ENCODE data around the gene CERCAM.

Gene CERCAM

DNA sequence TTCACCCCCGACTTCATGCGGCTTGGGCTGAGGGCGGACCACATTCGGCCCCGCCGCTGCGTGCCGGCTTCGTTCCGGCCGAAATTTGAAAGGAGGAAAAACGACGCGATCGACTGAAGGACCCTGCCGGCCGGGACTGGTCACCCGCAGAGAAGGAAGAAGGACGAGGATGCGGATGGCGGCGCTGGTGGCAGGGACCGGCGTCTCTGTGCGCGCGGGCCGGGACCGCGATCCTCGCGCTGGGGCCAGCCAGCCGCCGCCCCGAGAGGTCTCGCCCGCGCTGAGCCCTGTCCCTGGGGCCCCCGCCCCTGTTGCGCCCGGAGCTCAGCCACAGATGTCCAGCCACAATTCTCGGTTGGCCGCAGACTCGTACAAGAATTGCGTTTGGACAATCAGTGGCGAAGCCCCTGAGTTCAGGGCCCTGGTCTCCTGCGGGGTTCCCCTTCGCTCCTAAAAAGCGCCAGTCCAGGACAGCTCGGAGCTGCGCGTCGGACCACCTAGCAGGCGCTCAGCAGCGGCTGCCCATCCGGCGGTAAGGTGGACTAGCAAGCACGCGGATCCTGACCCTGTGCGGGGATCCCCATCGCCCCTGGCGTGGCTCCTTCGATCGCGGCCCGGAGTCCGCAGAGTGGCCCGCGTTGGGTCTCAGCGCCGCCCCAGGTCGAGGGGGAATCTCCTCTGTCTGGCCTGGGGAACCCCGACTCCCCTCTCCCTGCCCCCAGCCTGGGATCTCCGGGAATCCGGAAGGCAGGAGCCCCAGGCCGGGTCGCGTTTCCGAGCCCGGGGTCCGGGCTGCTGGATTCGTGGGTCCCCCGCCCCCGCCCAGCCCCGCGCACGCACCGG lies 28.1 kb upstream of the CERCAM start:
- Histone ChIP-seq H2BK5ac (ENCODE audit: low read depth, low read length, poor library complexity, severe bottlenecking) (no peak overlapping the region), H3K23ac (ENCODE audit: low read length in 2 of 2) (no peak overlapping the region), H3K4me2 (ENCODE audit: low read length, poor library complexity, severe bottlenecking) (peak overlapping the region; percentile 34), H3K4ac (ENCODE audit: low read depth in 1 of 2, low read length in 2 of 2) (no peak overlapping the region), H3K4me3 (ENCODE audit: insufficient read depth in 1 of 2, low read depth in 1 of 2, low read length in 2 of 2) (no peak overlapping the region), H2AFZ (ENCODE audit: low read depth, low read length) (no peak overlapping the region), H3K14ac (ENCODE audit: low read length in 2 of 2) (no peak overlapping the region), H3K9ac (ENCODE audit: low read length) (no peak overlapping the region), H2BK12ac (ENCODE audit: low read length in 2 of 2) (no peak overlapping the region), H2AK5ac (ENCODE audit: low read length, severe bottlenecking) (no peak overlapping the region), H3K79me1 (replicated peaks; ENCODE audit: low read length, poor library complexity, severe bottlenecking) (peaks cover 1% of the 10 kb centered on the region), H3K27me3 (ENCODE audit: control insufficient read depth in 1 of 2, insufficient read depth in 1 of 2, low read length in 2 of 2) (peaks cover 25 to 61% of the 10 kb centered on the region in 2 experiments), H2BK120ac (ENCODE audit: low read depth, low read length) (no peak overlapping the region), H3K4me1 (ENCODE audit: control insufficient read depth, insufficient read depth, low read depth, low read length) (peaks cover 21% of the 10 kb centered on the region), H3K36me3 (ENCODE audit: control insufficient read depth in 1 of 2, insufficient read depth in 2 of 2, low read depth in 1 of 2, low read length in 2 of 2) (peaks cover 37 to 45% of the 10 kb centered on the region in 2 experiments), H2BK15ac (ENCODE audit: low read depth, poor library complexity, severe bottlenecking) (no peak overlapping the region), H4K91ac (ENCODE audit: low read length) (no peak overlapping the region), H3K27ac (ENCODE audit: low read length, poor library complexity, severe bottlenecking) (no peak overlapping the region), H3K18ac (ENCODE audit: low read depth in 1 of 2, low read length in 2 of 2) (no peak overlapping the region), H4K8ac (ENCODE audit: low read length) (no peak overlapping the region), H3K9me3 (ENCODE audit: control insufficient read depth, low read length) (no peaks in the 10 kb centered on the region)
- DNase-seq = no peak
- WGBS = 10% methylated on average over 80 of the region's 88 CpGs

DNA sequence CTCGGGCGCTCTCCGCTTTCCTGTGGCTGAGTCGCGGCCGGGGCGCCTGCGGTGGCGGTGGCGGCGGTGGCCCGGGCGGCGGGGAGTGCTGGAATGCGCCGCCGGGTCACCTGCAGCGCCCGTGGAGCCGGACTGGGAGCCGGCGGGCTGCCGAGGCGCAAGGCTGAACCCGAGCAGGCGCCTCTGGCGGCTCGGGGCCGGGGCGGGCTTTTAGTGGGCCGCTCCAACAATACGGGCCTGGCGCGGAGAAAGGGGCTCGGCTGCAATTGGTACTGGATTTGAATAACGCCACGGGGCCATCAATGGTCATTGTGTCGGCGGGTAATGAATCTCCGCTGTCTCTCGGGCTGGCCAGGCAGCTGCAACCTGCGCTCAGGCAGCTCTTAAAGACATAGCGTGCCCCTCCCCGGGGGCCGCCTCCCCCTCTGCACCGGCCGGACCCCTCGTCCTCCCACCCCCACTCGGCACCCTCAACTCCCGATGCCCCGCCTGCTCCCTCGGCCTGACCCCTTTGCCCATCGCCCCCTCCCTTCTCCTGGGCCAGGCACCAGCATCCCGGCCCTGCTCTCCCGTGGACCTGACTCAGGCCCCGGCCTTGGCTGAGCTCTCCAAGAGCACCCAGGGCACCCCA lies 27.4 kb upstream of the CERCAM start:
- Histone ChIP-seq H3K36me3 (ENCODE audit: control insufficient read depth in 1 of 2, insufficient read depth in 2 of 2, low read depth in 1 of 2, low read length in 2 of 2) (peaks cover 30 to 39% of the 10 kb centered on the region in 2 experiments), H4K91ac (ENCODE audit: low read length) (no peak overlapping the region), H3K4ac (ENCODE audit: low read depth in 1 of 2, low read length in 2 of 2) (no peak overlapping the region), H2AK5ac (ENCODE audit: low read length, severe bottlenecking) (no peak overlapping the region), H3K18ac (ENCODE audit: low read depth in 1 of 2, low read length in 2 of 2) (no peak overlapping the region), H3K4me3 (ENCODE audit: insufficient read depth in 1 of 2, low read depth in 1 of 2, low read length in 2 of 2) (peak overlapping the region in 1 of 2 experiments; percentile 7), H4K8ac (ENCODE audit: low read length) (no peak overlapping the region), H3K14ac (ENCODE audit: low read length in 2 of 2) (no peak overlapping the region), H2BK12ac (ENCODE audit: low read length in 2 of 2) (peak overlapping the region in 1 of 2 experiments; percentile 22), H3K79me1 (replicated peaks; ENCODE audit: low read length, poor library complexity, severe bottlenecking) (peaks cover 1% of the 10 kb centered on the region), H2BK15ac (ENCODE audit: low read depth, poor library complexity, severe bottlenecking) (no peak overlapping the region), H3K27ac (ENCODE audit: low read length, poor library complexity, severe bottlenecking) (no peak overlapping the region), H2BK120ac (ENCODE audit: low read depth, low read length) (no peak overlapping the region), H2BK5ac (ENCODE audit: low read depth, low read length, poor library complexity, severe bottlenecking) (no peak overlapping the region), H2AFZ (ENCODE audit: low read depth, low read length) (no peak overlapping the region), H3K9ac (ENCODE audit: low read length) (no peak overlapping the region), H3K27me3 (ENCODE audit: control insufficient read depth in 1 of 2, insufficient read depth in 1 of 2, low read length in 2 of 2) (peaks cover 31 to 68% of the 10 kb centered on the region in 2 experiments), H3K4me1 (ENCODE audit: control insufficient read depth, insufficient read depth, low read depth, low read length) (peaks cover 21% of the 10 kb centered on the region), H3K23ac (ENCODE audit: low read length in 2 of 2) (no peak overlapping the region), H3K9me3 (ENCODE audit: control insufficient read depth, low read length) (no peaks in the 10 kb centered on the region), H3K4me2 (ENCODE audit: low read length, poor library complexity, severe bottlenecking) (peak overlapping the region; percentile 25)
- DNase-seq = no peak
- WGBS = 11% methylated on average over 55 of the region's 56 CpGs

DNA sequence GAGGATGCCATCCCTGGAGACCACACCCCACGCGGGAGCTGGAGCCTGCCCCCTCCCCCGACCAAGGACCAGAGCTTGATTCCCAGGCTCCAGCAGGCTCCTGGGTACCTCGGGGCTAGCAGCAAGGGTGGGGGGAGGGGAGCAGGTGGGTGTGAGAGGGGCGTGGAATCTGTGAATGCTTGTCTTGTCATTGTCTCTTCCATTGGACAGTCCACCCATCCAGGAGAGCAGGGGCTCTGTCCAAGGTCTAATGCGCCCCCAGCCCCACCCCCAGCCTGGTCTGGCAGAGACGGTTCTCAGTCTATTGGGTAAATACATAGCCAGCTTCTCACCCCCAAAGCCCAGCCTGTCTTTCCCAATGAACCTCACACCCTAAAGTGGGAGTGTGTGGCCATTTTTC lies 26.7 kb upstream of the CERCAM start:
- H4K8ac ChIP-seq (ENCODE audit: low read length) = no peak overlapping the region
- H2AFZ ChIP-seq (ENCODE audit: low read depth, low read length) = no peak overlapping the region
- no peak overlapping the region for H3K18ac ChIP-seq (ENCODE audit: low read depth in 1 of 2, low read length in 2 of 2)
- no peak overlapping the region for H2BK15ac ChIP-seq (ENCODE audit: low read depth, poor library complexity, severe bottlenecking)
- H2BK5ac ChIP-seq (ENCODE audit: low read depth, low read length, poor library complexity, severe bottlenecking) = no peak overlapping the region
- H3K27ac ChIP-seq (ENCODE audit: low read length, poor library complexity, severe bottlenecking) = no peak overlapping the region
- H3K14ac ChIP-seq (ENCODE audit: low read length in 2 of 2) = no peak overlapping the region
- H3K4me2 ChIP-seq (ENCODE audit: low read length, poor library complexity, severe bottlenecking) = no peak overlapping the region
- H3K23ac ChIP-seq (ENCODE audit: low read length in 2 of 2) = no peak overlapping the region
- no peak overlapping the region for H2BK12ac ChIP-seq (ENCODE audit: low read length in 2 of 2)
- H3K9ac ChIP-seq (ENCODE audit: low read length) = no peak overlapping the region
- no peak overlapping the region for H2BK120ac ChIP-seq (ENCODE audit: low read depth, low read length)
- peaks cover 21% of the 10 kb centered on the region for H3K4me1 ChIP-seq (ENCODE audit: control insufficient read depth, insufficient read depth, low read depth, low read length)
- H3K4me3 ChIP-seq (ENCODE audit: insufficient read depth in 1 of 2, low read depth in 1 of 2, low read length in 2 of 2) = no peak overlapping the region
- peaks cover 1% of the 10 kb centered on the region for H3K79me1 ChIP-seq (replicated peaks; ENCODE audit: low read length, poor library complexity, severe bottlenecking)
- H3K36me3 ChIP-seq (ENCODE audit: control insufficient read depth in 1 of 2, insufficient read depth in 2 of 2, low read depth in 1 of 2, low read length in 2 of 2) = peaks cover 23 to 33% of the 10 kb centered on the region in 2 experiments
- H4K91ac ChIP-seq (ENCODE audit: low read length) = no peak overlapping the region
- no peaks in the 10 kb centered on the region for H3K9me3 ChIP-seq (ENCODE audit: control insufficient read depth, low read length)
- H2AK5ac ChIP-seq (ENCODE audit: low read length, severe bottlenecking) = no peak overlapping the region
- 35% methylated on average over 5 of the region's 7 CpGs for WGBS
- DNase-seq = no peak
- H3K4ac ChIP-seq (ENCODE audit: low read depth in 1 of 2, low read length in 2 of 2) = no peak overlapping the region
- H3K27me3 ChIP-seq (ENCODE audit: control insufficient read depth in 1 of 2, insufficient read depth in 1 of 2, low read length in 2 of 2) = peaks cover 31 to 68% of the 10 kb centered on the region in 2 experiments

- no peak overlapping the region for H2BK5ac ChIP-seq (ENCODE audit: low read depth, low read length, poor library complexity, severe bottlenecking)
- H3K14ac ChIP-seq (ENCODE audit: low read length in 2 of 2) = no peak overlapping the region
- no peak overlapping the region for H3K4ac ChIP-seq (ENCODE audit: low read depth in 1 of 2, low read length in 2 of 2)
- H4K8ac ChIP-seq (ENCODE audit: low read length) = no peak overlapping the region
- no peak overlapping the region for H3K4me3 ChIP-seq (ENCODE audit: insufficient read depth in 1 of 2, low read depth in 1 of 2, low read length in 2 of 2)
- no peak overlapping the region for H2BK120ac ChIP-seq (ENCODE audit: low read depth, low read length)
- whole genome bisulfite sequencing = 52% methylated on average over 8 of the region's 9 CpGs
- peaks cover 21% of the 10 kb centered on the region for H3K4me1 ChIP-seq (ENCODE audit: control insufficient read depth, insufficient read depth, low read depth, low read length)
- no peak overlapping the region for H3K18ac ChIP-seq (ENCODE audit: low read depth in 1 of 2, low read length in 2 of 2)
- H3K27me3 ChIP-seq (ENCODE audit: control insufficient read depth in 1 of 2, insufficient read depth in 1 of 2, low read length in 2 of 2) = peaks cover 32 to 69% of the 10 kb centered on the region in 2 experiments
- H3K79me1 ChIP-seq (replicated peaks; ENCODE audit: low read length, poor library complexity, severe bottlenecking) = peaks cover 1% of the 10 kb centered on the region
- H3K36me3 ChIP-seq (ENCODE audit: control insufficient read depth in 1 of 2, insufficient read depth in 2 of 2, low read depth in 1 of 2, low read length in 2 of 2) = peaks cover 17 to 27% of the 10 kb centered on the region in 2 experiments
- H3K4me2 ChIP-seq (ENCODE audit: low read length, poor library complexity, severe bottlenecking) = no peak overlapping the region
- H2AK5ac ChIP-seq (ENCODE audit: low read length, severe bottlenecking) = no peak overlapping the region
- H2BK12ac ChIP-seq (ENCODE audit: low read length in 2 of 2) = no peak overlapping the region
- H3K23ac ChIP-seq (ENCODE audit: low read length in 2 of 2) = no peak overlapping the region
- no peak overlapping the region for H3K9ac ChIP-seq (ENCODE audit: low read length)
- H3K27ac ChIP-seq (ENCODE audit: low read length, poor library complexity, severe bottlenecking) = no peak overlapping the region
- no peak overlapping the region for H2BK15ac ChIP-seq (ENCODE audit: low read depth, poor library complexity, severe bottlenecking)
- no peaks in the 10 kb centered on the region for H3K9me3 ChIP-seq (ENCODE audit: control insufficient read depth, low read length)
- DNase-seq = no peak
- H2AFZ ChIP-seq (ENCODE audit: low read depth, low read length) = no peak overlapping the region
- no peak overlapping the region for H4K91ac ChIP-seq (ENCODE audit: low read length)
Measured at GRCh38 chr9:128394379-128395168, 26.1 kb upstream of the CERCAM start.
